HCT116 (cell line): ENCODE results near the gene ANXA8. TPM values are rescaled to one million over a fixed set of nuclear protein-coding genes. Genes with fewer than 3 reads are reported as not detected.

ENCODE experiments used
- ATAC-seq: fragments of 200-7000 bp; cut with Tn5 transposase; 2 replicates; pipeline ENCODE4 v1.9.1; 2020; ENCODE audit warnings: mild to moderate bottlenecking, moderate library complexity
- BruUV-seq: library from RNA; stranded (reverse); fragments of 400-500 nt; replicated peaks from 2 replicates; lab custom pipeline; 2021; lab: Mats Ljungman, UMichigan
- CTCF ChIA-PET: fragments of 300-600 bp; sonication (Branson Sonifier 250); formaldehyde crosslinking; loops from one replicate; lab custom pipeline; 2021; ENCODE audit warnings: antibody characterized with exemption; lab: Charles Lee
- POLR2A ChIA-PET: fragments of 300-600, 350-600 bp; sonication (Branson Sonifier 250); formaldehyde crosslinking; loops from one replicate; lab custom pipeline; 2021; ENCODE audit warnings: antibody characterized with exemption; lab: Charles Lee
- RAD21 ChIA-PET, 2 experiments: fragments of 300-600 bp; sonication (Branson Sonifier 250); formaldehyde crosslinking; loops; one replicate each; lab custom pipeline; 2023; ENCODE audit warnings: low total read pairs in 2 of 2; ENCODE audit not compliant: uncharacterized antibody in 2 of 2, unreplicated experiment in 2 of 2, low non-redundant PET in 1 of 2; lab: Charles Lee
- DNase-seq: peaks from one replicate; pipeline ENCODE4 v3.0.0-alpha.2; 2010; ENCODE audit warnings: low read depth, low spot score
- H2AFZ ChIP-seq: fragments of 200-600 bp; shearing (Covaris generic), sonication (generic); 2 replicates; pipeline ENCODE4 v1.6.1; 2017; ENCODE audit warnings: low read depth, mixed run types, mixed read lengths, antibody characterized with exemption, low read length; ENCODE audit not compliant: poor library complexity, severe bottlenecking
- H3K27ac ChIP-seq: 2 replicates; pipeline ENCODE4 v1.5.1; 2012; ENCODE audit warnings: low read depth, low read length
- H3K27me3 ChIP-seq: fragments of 200-600 bp; sonication (generic); 2 replicates; pipeline ENCODE4 v1.6.1; 2016; ENCODE audit warnings: mixed run types, low read length, mixed read lengths; ENCODE audit not compliant: insufficient read depth
- H3K36me3 ChIP-seq, 2 experiments: fragments of 200-500 bp in 1 of 2; fragments of 200-600 bp in 1 of 2; sonication (Bioruptor generic) in 1 of 2; sonication (generic) in 1 of 2; 2 replicates each; pipeline versions ENCODE4 v1.5.1 to v1.6.1; 2014 to 2016; ENCODE audit warnings: low read length in 2 of 2, inconsistent platforms in 1 of 2, mixed read lengths in 1 of 2, mixed run types in 1 of 2; ENCODE audit not compliant: insufficient read depth in 2 of 2, control insufficient read depth in 1 of 2
- H3K4me1 ChIP-seq, 2 experiments: fragments of 200-600 bp in 1 of 2; sonication (generic) in 1 of 2; 2 replicates each; pipeline versions ENCODE4 v1.5.1 to v1.6.1; 2012 to 2017; ENCODE audit warnings: low read length in 2 of 2, inconsistent platforms in 1 of 2, mild to moderate bottlenecking in 1 of 2, mixed read lengths in 1 of 2, mixed run types in 1 of 2, moderate library complexity in 1 of 2; ENCODE audit not compliant: insufficient read depth in 2 of 2, control insufficient read depth in 1 of 2
- H3K4me2 ChIP-seq: fragments of 200-600 bp; sonication (generic); 2 replicates; pipeline ENCODE4 v1.6.1; 2017; ENCODE audit warnings: mixed run types, low read length, mixed read lengths
- H3K4me3 ChIP-seq, 2 experiments: fragments of 200-600 bp in 1 of 2; sonication (generic) in 1 of 2; replicated peaks in 1 of 2; 2 replicates each; pipeline ENCODE4 v1.5.1; 2011 to 2016; ENCODE audit warnings: low read length in 2 of 2, control low read depth in 1 of 2, low read depth in 1 of 2, mild to moderate bottlenecking in 1 of 2, mixed read lengths in 1 of 2, mixed run types in 1 of 2
- H3K79me2 ChIP-seq: fragments of 200-600 bp; sonication (generic); 2 replicates; pipeline ENCODE4 v1.6.1; 2017; ENCODE audit warnings: mild to moderate bottlenecking, mixed run types, low read length, moderate library complexity, mixed read lengths; ENCODE audit not compliant: insufficient read depth
- H3K9ac ChIP-seq: fragments of 200-600 bp; sonication (generic); 2 replicates; pipeline ENCODE4 v1.6.1; 2016; ENCODE audit warnings: low read length, mixed read lengths
- H3K9me2 ChIP-seq: fragments of 200-600 bp; sonication (generic), shearing (Covaris generic); 2 replicates; pipeline ENCODE4 v1.6.1; 2017; ENCODE audit warnings: mixed run types, mild to moderate bottlenecking, moderate library complexity; ENCODE audit not compliant: insufficient read depth
- H3K9me3 ChIP-seq, 2 experiments: fragments of 200-500 bp in 1 of 2; fragments of 200-600 bp in 1 of 2; sonication (Bioruptor generic) in 1 of 2; sonication (generic) in 1 of 2; 2 replicates each; pipeline ENCODE4 v1.6.1; 2014 to 2017; ENCODE audit warnings: low read length in 2 of 2, mixed read lengths in 2 of 2, inconsistent platforms in 1 of 2, low read depth in 1 of 2, mild to moderate bottlenecking in 1 of 2, mixed run types in 1 of 2, moderate library complexity in 1 of 2; ENCODE audit not compliant: control insufficient read depth in 1 of 2, insufficient read depth in 1 of 2
- H4K20me1 ChIP-seq: fragments of 200-600 bp; sonication (generic), shearing (Covaris generic); 2 replicates; pipeline ENCODE4 v1.6.1; 2017; ENCODE audit warnings: mixed run types, mild to moderate bottlenecking, moderate library complexity; ENCODE audit not compliant: insufficient read depth
- ATF3 ChIP-seq: IDR thresholded peaks from 2 replicates; pipeline ENCODE4 v1.6.1; 2012
- CTCF ChIP-seq, 3 experiments: fragments of 200-600 bp in 1 of 3; sonication (generic) in 1 of 3; IDR thresholded peaks in 2 of 3; conservative IDR thresholded peaks in 1 of 3; 2 replicates each; pipeline ENCODE4 v1.5.1; 2012 to 2017; ENCODE audit warnings: low read depth in 2 of 3, low read length in 2 of 3, antibody characterized with exemption in 1 of 3, borderline replicate concordance in 1 of 3, control low read depth in 1 of 3, mild to moderate bottlenecking in 1 of 3, mixed read lengths in 1 of 3, mixed run types in 1 of 3, moderate library complexity in 1 of 3; ENCODE audit not compliant: insufficient read depth in 1 of 3
- EGR1 ChIP-seq: IDR thresholded peaks from 2 replicates; pipeline ENCODE4 v1.6.1; 2012; ENCODE audit warnings: low read depth
- POLR2A ChIP-seq: IDR thresholded peaks from 2 replicates; pipeline ENCODE4 v1.7.0; 2011; ENCODE audit warnings: borderline replicate concordance; ENCODE audit not compliant: insufficient read depth, insufficient read length; ENCODE audit errors: extremely low read depth
- RAD21 ChIP-seq: IDR thresholded peaks from 2 replicates; pipeline ENCODE4 v1.6.1; 2012; ENCODE audit warnings: low read depth, mild to moderate bottlenecking
- TCF7L2 ChIP-seq: IDR thresholded peaks from 2 replicates; pipeline ENCODE4 v1.7.0; 2011; ENCODE audit warnings: borderline replicate concordance, inconsistent platforms; ENCODE audit not compliant: insufficient read depth, insufficient read length; ENCODE audit errors: extremely low read depth
- YY1 ChIP-seq: IDR thresholded peaks from 2 replicates; pipeline ENCODE4 v1.6.1; 2011; ENCODE audit warnings: low read length, low read depth, moderate library complexity, mild to moderate bottlenecking; ENCODE audit not compliant: insufficient replicate concordance; ENCODE audit errors: extremely low read depth
- ZBTB33 ChIP-seq: IDR thresholded peaks from 2 replicates; pipeline ENCODE4 v1.6.1; 2011; ENCODE audit warnings: mild to moderate bottlenecking, low read length, moderate library complexity; ENCODE audit not compliant: insufficient replicate concordance; ENCODE audit errors: extremely low read depth
- ZFX ChIP-seq: fragments of 450-650 bp; IDR thresholded peaks from 2 replicates; pipeline ENCODE4 v1.6.1; 2017
- ZNF274 ChIP-seq: fragments of 200-500 bp; sonication (Bioruptor generic); IDR thresholded peaks from 2 replicates; pipeline ENCODE4 v1.6.1; 2014; ENCODE audit warnings: mild to moderate bottlenecking, low read depth, low read length, inconsistent platforms
- intact Hi-C: fragments of 100-400 bp; cut with micrococcal nuclease; formaldehyde crosslinking; loops from 2 replicates; pipeline ENCODE4 v1.10.0; 2022
- total RNA-seq: library from RNA; stranded (reverse); gene quantifications from one replicate; pipeline ENCODE4 v1.2.1, GENCODE V29; 2021; ENCODE audit not compliant: unreplicated experiment

Gene ANXA8
- total RNA-seq, 1 experiment from 2014 or later = 0.25 TPM

GRCh38 chr10:47438857-47439474 is 44.9 kb downstream of the ANXA8 start:
- ChIA-PET POLR2A (no interaction called here), RAD21 (no interaction called here), CTCF (no interaction called here)
- Histone ChIP-seq H3K4me1 (peaks cover 3 to 5% of the 10 kb centered on the region in 2 experiments; a peak in 3 of 4 replicates), H3K4me3 (no peak overlapping the region), H3K27ac (no peak overlapping the region), H2AFZ (peak overlapping the region; percentile 69), H3K9ac (no peak overlapping the region), H4K20me1 (no peaks in the 10 kb centered on the region), H3K79me2 (no peaks in the 10 kb centered on the region), H3K4me2 (peak overlapping the region; percentile 11), H3K9me3 (no peaks in the 10 kb centered on the region), H3K27me3 (no peaks in the 10 kb centered on the region), H3K36me3 (no peaks in the 10 kb centered on the region), H3K9me2 (no peaks in the 10 kb centered on the region)
- BruUV-seq = no TSS peak
- no peak for TF ChIP-seq ATF3
- no peak for TF ChIP-seq TCF7L2
- peak; percentile 67 for TF ChIP-seq RAD21
- no peak for TF ChIP-seq ZFX
- TF ChIP-seq CTCF (IDR thresholded peaks at IDR 0.05 in 2 of 3, conservative IDR thresholded peaks at IDR 0.05 in 1 of 3; ENCODE audit: borderline replicate concordance in 1 of 3, insufficient read depth in 1 of 3, low read depth in 2 of 3, low read length in 2 of 3) = peak; percentile 64 to 74 (median 70)
- ATAC-seq = peak; percentile 99
- intact Hi-C loops = loop anchor here (5.0 kb wide), 1 partner anchor 77 kb away; no protein-coding TSS in a partner anchor
- DNase-seq = peak; percentile 62

GRCh38 chr10:47435081-47435480 is 48.8 kb downstream of the ANXA8 start:
- no peak for DNase-seq
- no peaks in the 10 kb centered on the region for H4K20me1 ChIP-seq
- no peak overlapping the region for H3K27ac ChIP-seq
- no peak overlapping the region for H3K9ac ChIP-seq
- no TSS peak for BruUV-seq
- ChIA-PET CTCF (no interaction called here), RAD21 (no interaction called here), POLR2A (no interaction called here)
- ATAC-seq = no peak
- H3K36me3 ChIP-seq = no peaks in the 10 kb centered on the region
- intact Hi-C loops = loop anchor here (5.0 kb wide), 1 partner anchor 73 kb away; no protein-coding TSS in a partner anchor
- TF ChIP-seq YY1 (no peak), ZBTB33 (no peak), CTCF (IDR thresholded peaks at IDR 0.05 in 2 of 3, conservative IDR thresholded peaks at IDR 0.05 in 1 of 3; ENCODE audit: borderline replicate concordance in 1 of 3, insufficient read depth in 1 of 3, low read depth in 2 of 3, low read length in 2 of 3) (no peak), EGR1 (no peak), ZNF274 (no peak), POLR2A (no peak)
- H3K27me3 ChIP-seq = no peaks in the 10 kb centered on the region
- H2AFZ ChIP-seq = no peak overlapping the region
- H3K4me3 ChIP-seq = no peak overlapping the region
- H3K79me2 ChIP-seq = no peaks in the 10 kb centered on the region
- peaks cover 3 to 5% of the 10 kb centered on the region in 2 experiments; a peak in 3 of 4 replicates for H3K4me1 ChIP-seq
- no peaks in the 10 kb centered on the region for H3K9me3 ChIP-seq
- H3K4me2 ChIP-seq = no peak overlapping the region
- H3K9me2 ChIP-seq = no peaks in the 10 kb centered on the region
